ENCODE measurements around the gene CCDC6.
"Not testable (repeated sequence)": the region's sequence is repeated elsewhere in the genome, so short reads cannot be mapped to it uniquely, and the experiment has no call there.

Gene CCDC6

GRCh38 chr10:59805014-59805413 lies 101.3 kb downstream of the CCDC6 start:
- DNase-seq: peak in 1 of 2 experiments; percentile 2

- DNase-seq: no peak
Observed at GRCh38 chr10:59804220-59804619, 102.1 kb downstream of the CCDC6 start.

- DNase-seq: no peak
Observed at GRCh38 chr10:59803714-59804113, 102.6 kb downstream of the CCDC6 start.

GRCh38 chr10:59801171-59801570 lies 105.2 kb downstream of the CCDC6 start:
- DNase-seq: no peak

GRCh38 chr10:59799421-59799820 lies 106.9 kb downstream of the CCDC6 start:
- DNase-seq: no peak

GRCh38 chr10:59793919-59794318 lies 112.4 kb downstream of the CCDC6 start:
- DNase-seq: no peak

- no peak for DNase-seq
Observed at GRCh38 chr10:59792812-59793211, 113.5 kb downstream of the CCDC6 start.

- no peak for DNase-seq
Observed at GRCh38 chr10:59791601-59792000, 114.8 kb downstream of the CCDC6 start.

GRCh38 chr10:59790080-59790479 lies 116.3 kb downstream of the CCDC6 start:
- DNase-seq: not testable (repeated sequence)

GRCh38 chr10:59788914-59789313 lies 117.4 kb downstream of the CCDC6 start:
- not testable (repeated sequence) for DNase-seq

- DNase-seq: not testable (repeated sequence)
Observed at GRCh38 chr10:59787032-59787431, 119.3 kb downstream of the CCDC6 start.

- DNase-seq: not testable (repeated sequence)
Observed at GRCh38 chr10:59785476-59785875, 120.9 kb downstream of the CCDC6 start.

- DNase-seq: no peak
Observed at GRCh38 chr10:59781511-59781910, 124.8 kb downstream of the CCDC6 start.

- no peak for DNase-seq
Observed at GRCh38 chr10:59779756-59780533, 126.4 kb downstream of the CCDC6 start.

- no peak for DNase-seq
Observed at GRCh38 chr10:59774451-59774850, 131.9 kb downstream of the CCDC6 start.

GRCh38 chr10:59773088-59773487 lies 133.3 kb downstream of the CCDC6 start:
- DNase-seq: no peak

- no peak for DNase-seq
Observed at GRCh38 chr10:59771162-59771807, 135.1 kb downstream of the CCDC6 start.

GRCh38 chr10:59770689-59771088 lies 135.7 kb downstream of the CCDC6 start:
- DNase-seq: no peak

GRCh38 chr10:59762505-59762904 lies 143.9 kb downstream of the CCDC6 start:
- no peak for DNase-seq

GRCh38 chr10:59757966-59758365 lies 148.4 kb downstream of the CCDC6 start:
- DNase-seq: no peak

- no peak for DNase-seq
Observed at GRCh38 chr10:59754951-59755350, 151.4 kb downstream of the CCDC6 start.

GRCh38 chr10:59753267-59753666 lies 153.1 kb downstream of the CCDC6 start, which contains the start of gene MRLN:
Gene MRLN (minus strand): TSS chr10:59753455.
- no peak for DNase-seq

- DNase-seq: no peak
Observed at GRCh38 chr10:59752278-59752940, 153.9 kb downstream of the CCDC6 start.

All from NCI-H1930 (cell line).